VCaP (cell line): Measurements from ENCODE around the gene CDH20.
A peak's percentile ranks its signal among the peaks of the same experiment; 100 is the strongest.

Experiments used
- H3K27ac ChIP-seq: fragments of 450-650 bp; 2 replicates; pipeline ENCODE4 v1.5.1; 2017
- CTCF ChIP-seq: fragments of 450-650 bp; conservative IDR thresholded peaks from 2 replicates; pipeline ENCODE4 v1.5.1; 2017; ENCODE audit warnings: mild to moderate bottlenecking, moderate library complexity

CDH20 gene

GRCh38 chr18:61545281-61546245, 212.3 kb downstream of the CDH20 start:
- H3K27ac ChIP-seq: peak overlapping the region; percentile 63
- no peak for TF ChIP-seq CTCF

- no peak for TF ChIP-seq CTCF
- peak overlapping the region; percentile 63; the same call in 1 of the 2 replicates for H3K27ac ChIP-seq
Measured at GRCh38 chr18:61546590-61546989, 213.4 kb downstream of the CDH20 start.

- TF ChIP-seq CTCF: no peak
- H3K27ac ChIP-seq: peak overlapping the region; percentile 44
Measured at GRCh38 chr18:61549416-61549815, 216.2 kb downstream of the CDH20 start.

GRCh38 chr18:61549889-61550288, 216.7 kb downstream of the CDH20 start:
- no peak for TF ChIP-seq CTCF
- peak overlapping the region; percentile 44 for H3K27ac ChIP-seq

- H3K27ac ChIP-seq: no peak overlapping the region
- peak; percentile 89 for TF ChIP-seq CTCF
Measured at GRCh38 chr18:61551586-61551985, 218.4 kb downstream of the CDH20 start.

GRCh38 chr18:61553045-61553659, 219.9 kb downstream of the CDH20 start:
- no peak for TF ChIP-seq CTCF
- H3K27ac ChIP-seq: no peak overlapping the region

GRCh38 chr18:61554117-61554776, 221.0 kb downstream of the CDH20 start:
- no peak overlapping the region for H3K27ac ChIP-seq
- no peak for TF ChIP-seq CTCF
